Adrenal gland (tissue), 12 donors: Measurements from ENCODE around the gene ANXA1. TPM values are rescaled to one million over a fixed set of nuclear protein-coding genes. Genes with fewer than 3 reads are reported as not detected.

Experiments
- DNase-seq, 7 donors: peaks; one replicate each; pipeline ENCODE4 v3.0.0-alpha.2; 2019 to 2020
- H3K27ac ChIP-seq, 5 donors: fragments of 200-600 bp; sonication (generic) in 4 of 5; 1 replicate in 3 of 5; 2 replicates in 2 of 5; pipeline versions ENCODE4 v1.5.1 to v1.8.0; 2016 to 2020; ENCODE audit warnings: mild to moderate bottlenecking in 1 of 5
- H3K27me3 ChIP-seq: fragments of 200-600 bp; 2 replicates; pipeline ENCODE4 v1.8.0; 2021
- H3K36me3 ChIP-seq, 2 donors: fragments of 200-600 bp; replicated peaks in 1 of 2; 1 replicate in 1 of 2; 2 replicates in 1 of 2; pipeline versions ENCODE4 v1.5.1 to v1.8.0; 2018 to 2022
- H3K4me1 ChIP-seq, 2 donors: fragments of 200-600 bp; replicated peaks in 1 of 2; 1 replicate in 1 of 2; 2 replicates in 1 of 2; pipeline versions ENCODE4 v1.5.1 to v1.8.0; 2018 to 2021
- H3K4me3 ChIP-seq, 4 donors: fragments of 200-600 bp; sonication (generic) in 3 of 4; one replicate each; pipeline ENCODE4 v1.5.1; 2016 to 2018
- H3K9me3 ChIP-seq, 3 donors: fragments of 200-600 bp; sonication (generic) in 1 of 3; replicated peaks in 1 of 3; 1 replicate in 2 of 3; 2 replicates in 1 of 3; pipeline versions ENCODE4 v1.5.1 to v1.8.0; 2016 to 2021
- POLR2A ChIP-seq, 2 donors: fragments of 450-650 bp; IDR thresholded peaks; one replicate each; pipeline ENCODE4 v1.6.1; 2017; ENCODE audit warnings: antibody characterized with exemption in 2 of 2, mild to moderate bottlenecking in 2 of 2, moderate library complexity in 1 of 2
- WGBS, 4 donors: extraction: QIAGEN DNeasy Blood & Tissue Kit in 2 of 4; methylation state at CpG; one replicate each; pipeline versions ENCODE4 v1.1.5 to v1.1.7; 2013 to 2017; 5-methylcytosine and 5-hydroxymethylcytosine counted together
- intact Hi-C, 2 donors: fragments of 100-400 bp; cut with DNase I; formaldehyde crosslinking; loops; one replicate each; pipeline versions ENCODE4 v1.14.1 to v1.15.0; 2022 to 2023
- polyA plus RNA-seq, 3 donors: library from polyadenylated mRNA; stranded (reverse); fragments of 200-250 nt in 2 of 3; fragments of 350-450 nt in 1 of 3; fragmentation: Illumina TruSeq in 1 of 3; extraction: RNeasy Lipid Tissue Mini Kit (QIAGEN cat#74804) in 1 of 3; gene quantifications; one replicate each; pipeline ENCODE4 v1.2.3, GENCODE V29; 2013 to 2014
- total RNA-seq, 9 donors: library from RNA; depleted of rRNA in 4 of 9; stranded (reverse); fragments of >200 nt in 4 of 9; fragments of 120-200 nt in 1 of 9; fragmentation: NEBNext Ultra II Directional in 1 of 9; extraction: Animal tissue kit (Norgen Biotek cat#: 25700) in 1 of 9; gene quantifications; one replicate each; pipeline versions ENCODE4 v1.1.0 to v1.2.4, GENCODE V29; 2013 to 2023
- TF ChIP-seq, protein P1 (sequence below), 6 experiments: fragments of 450-650 bp in 4 of 6; fragments of 200-600 bp in 2 of 6; sonication (generic) in 1 of 6; IDR thresholded peaks; 1 replicate in 5 of 6; 2 replicates in 1 of 6; pipeline versions ENCODE4 v1.5.1 to v1.8.0; 2016 to 2021; ENCODE audit warnings: antibody characterized with exemption in 6 of 6, mild to moderate bottlenecking in 2 of 6, moderate library complexity in 1 of 6
- donor health status: healthy with polysubstance abuse.
- donor health status: Bipolar disorder and iron deficiency.
- donor health status: DM: yes; HTN: yes; CAD: no.
- donor health status: DM: no; HTN: no; CAD: no.
- donor health status: DM: no; HTN: no; CAD: no.
- donor health status: DM: yes; HTN: yes; CAD: no.

Gene ANXA1
- total and polyA plus RNA-seq, 12 donors: 16.5 to 114 (median 63.4) TPM

DNA sequence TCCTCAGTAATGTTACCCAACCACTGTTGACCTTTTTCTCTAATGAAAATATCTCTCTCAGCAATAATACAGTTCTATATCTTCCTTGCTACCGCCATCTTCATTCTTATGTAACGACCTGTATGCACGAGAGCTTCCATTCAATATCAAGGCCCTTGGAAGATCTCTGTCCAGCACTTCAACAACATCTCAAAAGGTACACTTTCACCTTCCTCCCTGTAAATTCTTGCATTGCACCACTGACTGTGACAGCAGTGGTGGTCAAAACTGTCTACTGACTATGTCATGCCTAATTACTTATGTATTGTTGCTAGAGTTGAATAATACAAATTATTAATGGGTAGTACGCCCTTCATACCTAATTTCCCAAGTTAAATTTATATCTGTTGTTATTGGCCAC is 53.3 kb downstream of the ANXA1 start:
- Histone ChIP-seq H3K9me3 (no peaks in the 10 kb centered on the region), H3K27me3 (no peaks in the 10 kb centered on the region), H3K4me1 (no peaks in the 10 kb centered on the region), H3K36me3 (no peaks in the 10 kb centered on the region), H3K27ac (no peak overlapping the region), H3K4me3 (no peak overlapping the region)
- no peak for DNase-seq
- intact Hi-C loops: loop anchor here in 1 of 2 donors (5.0 kb wide), 1 partner anchor 1537 kb away; no protein-coding TSS in a partner anchor
- no peak for TF ChIP-seq POLR2A (IDR thresholded peaks at IDR 0.05)
- TF ChIP-seq, protein P1, sequence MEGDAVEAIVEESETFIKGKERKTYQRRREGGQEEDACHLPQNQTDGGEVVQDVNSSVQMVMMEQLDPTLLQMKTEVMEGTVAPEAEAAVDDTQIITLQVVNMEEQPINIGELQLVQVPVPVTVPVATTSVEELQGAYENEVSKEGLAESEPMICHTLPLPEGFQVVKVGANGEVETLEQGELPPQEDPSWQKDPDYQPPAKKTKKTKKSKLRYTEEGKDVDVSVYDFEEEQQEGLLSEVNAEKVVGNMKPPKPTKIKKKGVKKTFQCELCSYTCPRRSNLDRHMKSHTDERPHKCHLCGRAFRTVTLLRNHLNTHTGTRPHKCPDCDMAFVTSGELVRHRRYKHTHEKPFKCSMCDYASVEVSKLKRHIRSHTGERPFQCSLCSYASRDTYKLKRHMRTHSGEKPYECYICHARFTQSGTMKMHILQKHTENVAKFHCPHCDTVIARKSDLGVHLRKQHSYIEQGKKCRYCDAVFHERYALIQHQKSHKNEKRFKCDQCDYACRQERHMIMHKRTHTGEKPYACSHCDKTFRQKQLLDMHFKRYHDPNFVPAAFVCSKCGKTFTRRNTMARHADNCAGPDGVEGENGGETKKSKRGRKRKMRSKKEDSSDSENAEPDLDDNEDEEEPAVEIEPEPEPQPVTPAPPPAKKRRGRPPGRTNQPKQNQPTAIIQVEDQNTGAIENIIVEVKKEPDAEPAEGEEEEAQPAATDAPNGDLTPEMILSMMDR (IDR thresholded peaks at IDR 0.05): no peak
- WGBS, 4 donors: 62 to 76% (median 64%) methylated on average over 4 of the region's 4 CpGs

DNA sequence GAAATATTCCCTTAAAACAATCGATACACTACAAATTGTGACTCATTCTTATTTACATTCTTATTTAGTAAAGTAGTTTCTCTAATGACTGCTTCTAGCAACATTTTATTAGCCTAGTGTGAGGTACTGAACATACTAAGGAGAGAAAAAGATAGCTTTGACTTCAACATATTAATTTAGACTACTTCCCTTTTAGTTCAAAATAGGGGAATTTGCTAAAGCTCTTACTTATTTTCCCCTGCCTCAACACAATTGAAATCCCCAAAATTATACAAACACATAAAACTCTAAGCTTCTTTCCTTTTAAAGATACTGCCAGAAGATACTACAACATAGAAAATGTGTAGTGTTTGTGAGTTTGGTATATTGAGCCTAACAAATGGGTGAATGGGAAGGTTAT is 55.2 kb downstream of the ANXA1 start:
- Histone ChIP-seq H3K36me3 (no peaks in the 10 kb centered on the region), H3K27ac (no peak overlapping the region), H3K4me3 (no peak overlapping the region), H3K4me1 (no peaks in the 10 kb centered on the region), H3K9me3 (no peaks in the 10 kb centered on the region), H3K27me3 (no peaks in the 10 kb centered on the region)
- no peak for DNase-seq
- 84 to 94% (median 91%) methylated on average over 1 of the region's 1 CpG for WGBS, 4 donors
- TF ChIP-seq POLR2A (IDR thresholded peaks at IDR 0.05): no peak
- TF ChIP-seq, protein P1 (IDR thresholded peaks at IDR 0.05): no peak
- intact Hi-C loops: no loop called here

DNA sequence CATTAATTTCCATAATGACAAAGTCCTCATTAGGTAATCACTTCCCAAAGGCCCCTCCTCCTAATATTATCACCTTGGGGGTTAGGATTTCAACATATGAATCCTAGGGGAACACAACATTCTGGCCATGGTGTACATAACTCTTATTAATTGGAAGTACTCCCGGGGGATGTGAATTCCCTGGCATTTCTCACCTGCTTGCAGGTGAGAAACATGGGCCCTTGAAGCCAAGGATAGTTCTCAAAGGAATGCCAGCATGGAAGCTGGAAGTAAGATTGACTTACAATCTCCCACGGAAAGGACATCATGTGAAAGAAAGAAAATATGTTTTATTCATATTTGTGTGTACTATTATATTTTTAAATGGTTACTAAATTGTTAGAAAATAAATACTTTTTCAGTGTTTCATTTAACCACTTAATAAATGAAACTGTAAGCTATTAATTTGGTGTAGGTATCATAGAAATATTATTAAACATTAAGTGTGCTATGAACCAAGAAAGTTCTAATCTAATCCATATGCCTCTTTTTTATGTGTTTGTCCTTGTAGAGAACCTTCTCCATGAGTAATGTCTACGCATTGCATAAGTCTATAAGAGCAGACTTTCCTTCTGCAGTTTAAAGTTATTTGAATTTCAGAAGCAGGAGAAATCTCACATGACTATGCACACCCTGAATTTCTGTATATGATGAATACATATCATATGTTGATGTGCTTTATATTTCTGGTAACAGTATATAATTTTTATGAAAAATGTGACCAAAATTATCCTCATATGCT is 59.4 kb downstream of the ANXA1 start:
- no peak for TF ChIP-seq POLR2A (IDR thresholded peaks at IDR 0.05)
- TF ChIP-seq, protein P1 (IDR thresholded peaks at IDR 0.05): no peak
- Histone ChIP-seq H3K4me1 (no peaks in the 10 kb centered on the region), H3K9me3 (no peaks in the 10 kb centered on the region), H3K27me3 (no peaks in the 10 kb centered on the region), H3K27ac (no peak overlapping the region), H3K36me3 (no peaks in the 10 kb centered on the region), H3K4me3 (no peak overlapping the region)
- DNase-seq: no peak
- WGBS, 4 donors: 47 to 61% (median 50%) methylated on average over 3 of the region's 3 CpGs
- intact Hi-C loops: no loop called here

DNA sequence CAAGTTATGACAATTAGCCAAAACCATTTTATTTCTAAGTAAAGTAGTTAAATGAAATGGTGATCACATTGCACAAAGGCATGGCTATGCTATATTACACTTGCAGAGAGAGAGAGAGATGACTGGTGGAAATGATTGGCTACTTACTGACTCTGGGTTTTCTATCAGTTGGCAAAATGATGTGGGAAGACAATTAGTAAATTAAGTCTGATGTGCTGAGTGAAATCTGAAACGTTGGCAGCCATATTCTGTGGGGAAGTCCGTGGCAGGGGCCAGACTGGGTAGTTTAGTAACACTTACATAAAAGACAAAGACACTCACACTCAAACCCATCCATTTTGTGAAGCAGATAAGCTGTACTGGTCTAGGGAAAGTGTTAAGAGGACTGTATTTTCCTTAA is 61.6 kb downstream of the ANXA1 start:
- Histone ChIP-seq H3K36me3 (no peaks in the 10 kb centered on the region), H3K27ac (no peak overlapping the region), H3K4me1 (no peaks in the 10 kb centered on the region), H3K9me3 (no peaks in the 10 kb centered on the region), H3K4me3 (no peak overlapping the region), H3K27me3 (no peaks in the 10 kb centered on the region)
- WGBS, 4 donors: 43 to 61% (median 55%) methylated on average over 2 of the region's 2 CpGs
- no peak for DNase-seq
- no peak for TF ChIP-seq POLR2A (IDR thresholded peaks at IDR 0.05)
- TF ChIP-seq, protein P1 (IDR thresholded peaks at IDR 0.05): no peak
- intact Hi-C loops: no loop called here
